IMR-90 (cell line): ENCODE results near the gene GAS7.

Experiments used
- POLR2A ChIP-seq: IDR thresholded peaks from 2 replicates; pipeline ENCODE4 v1.6.1; 2012; ENCODE audit warnings: mild to moderate bottlenecking, low read depth, low read length
- SMC3 ChIP-seq: fragments of 150-350 bp; IDR thresholded peaks from 2 replicates; pipeline ENCODE4 v1.6.1; 2016; ENCODE audit warnings: low read depth, mild to moderate bottlenecking, antibody characterized with exemption, low read length, moderate library complexity
- TF ChIP-seq, protein P1 (sequence below): conservative IDR thresholded peaks from 2 replicates; pipeline ENCODE4 v1.5.1; 2012; ENCODE audit warnings: mild to moderate bottlenecking, low read depth, low read length, improper control_type of control experiment
- TF ChIP-seq, protein P2 (sequence below): fragments of 150-350 bp; IDR thresholded peaks from 2 replicates; pipeline ENCODE4 v1.6.1; 2017; ENCODE audit warnings: mild to moderate bottlenecking, antibody characterized with exemption, low read length, low read depth

DNA sequence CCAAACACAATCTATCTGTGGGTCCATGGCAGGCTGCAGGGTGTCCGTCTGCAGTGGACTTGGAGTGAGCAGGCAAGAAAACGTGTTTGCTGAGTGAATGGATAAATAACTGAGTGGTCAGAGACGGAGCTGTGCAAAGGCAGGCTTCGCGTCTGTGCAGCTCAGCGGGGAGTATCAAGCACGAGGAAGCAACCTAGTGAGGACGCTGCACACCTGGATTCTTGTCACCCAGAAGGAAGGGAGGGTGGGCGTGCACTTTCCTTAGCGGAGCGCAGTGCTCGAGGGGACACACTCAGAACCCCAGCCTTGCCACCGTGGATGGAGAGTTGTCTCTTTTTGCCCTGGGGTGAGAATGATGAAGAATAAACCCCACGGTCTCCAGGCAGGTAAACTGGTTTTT is 291.8 kb downstream of the GAS7 start:
- TF ChIP-seq SMC3 (no peak), POLR2A (no peak)
- TF ChIP-seq, protein P1, sequence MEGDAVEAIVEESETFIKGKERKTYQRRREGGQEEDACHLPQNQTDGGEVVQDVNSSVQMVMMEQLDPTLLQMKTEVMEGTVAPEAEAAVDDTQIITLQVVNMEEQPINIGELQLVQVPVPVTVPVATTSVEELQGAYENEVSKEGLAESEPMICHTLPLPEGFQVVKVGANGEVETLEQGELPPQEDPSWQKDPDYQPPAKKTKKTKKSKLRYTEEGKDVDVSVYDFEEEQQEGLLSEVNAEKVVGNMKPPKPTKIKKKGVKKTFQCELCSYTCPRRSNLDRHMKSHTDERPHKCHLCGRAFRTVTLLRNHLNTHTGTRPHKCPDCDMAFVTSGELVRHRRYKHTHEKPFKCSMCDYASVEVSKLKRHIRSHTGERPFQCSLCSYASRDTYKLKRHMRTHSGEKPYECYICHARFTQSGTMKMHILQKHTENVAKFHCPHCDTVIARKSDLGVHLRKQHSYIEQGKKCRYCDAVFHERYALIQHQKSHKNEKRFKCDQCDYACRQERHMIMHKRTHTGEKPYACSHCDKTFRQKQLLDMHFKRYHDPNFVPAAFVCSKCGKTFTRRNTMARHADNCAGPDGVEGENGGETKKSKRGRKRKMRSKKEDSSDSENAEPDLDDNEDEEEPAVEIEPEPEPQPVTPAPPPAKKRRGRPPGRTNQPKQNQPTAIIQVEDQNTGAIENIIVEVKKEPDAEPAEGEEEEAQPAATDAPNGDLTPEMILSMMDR, result no peak
- TF ChIP-seq, protein P2, sequence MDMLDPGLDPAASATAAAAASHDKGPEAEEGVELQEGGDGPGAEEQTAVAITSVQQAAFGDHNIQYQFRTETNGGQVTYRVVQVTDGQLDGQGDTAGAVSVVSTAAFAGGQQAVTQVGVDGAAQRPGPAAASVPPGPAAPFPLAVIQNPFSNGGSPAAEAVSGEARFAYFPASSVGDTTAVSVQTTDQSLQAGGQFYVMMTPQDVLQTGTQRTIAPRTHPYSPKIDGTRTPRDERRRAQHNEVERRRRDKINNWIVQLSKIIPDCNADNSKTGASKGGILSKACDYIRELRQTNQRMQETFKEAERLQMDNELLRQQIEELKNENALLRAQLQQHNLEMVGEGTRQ, result no peak
